H54 (cell line): ENCODE measurements around the gene SPDYE2.
"Not testable (repeated sequence)": the region's sequence is repeated elsewhere in the genome, so short reads cannot be mapped to it uniquely, and the experiment has no call there.

Experiments
- DNase-seq: peaks from one replicate; pipeline ENCODE4 v3.0.0; 2011; ENCODE audit warnings: low spot score, mixed read lengths; ENCODE audit not compliant: insufficient read length
- FAIRE-seq: peaks from 3 replicates; lab custom pipeline; 2011; peaks lifted over from hg19 to GRCh38; lab: Jason Lieb, UNC

Gene SPDYE2

GRCh38 chr7:102532127-102532526 lies 18.9 kb upstream of the SPDYE2 start:
- FAIRE-seq, DNase-seq: not testable (repeated sequence)

DNA sequence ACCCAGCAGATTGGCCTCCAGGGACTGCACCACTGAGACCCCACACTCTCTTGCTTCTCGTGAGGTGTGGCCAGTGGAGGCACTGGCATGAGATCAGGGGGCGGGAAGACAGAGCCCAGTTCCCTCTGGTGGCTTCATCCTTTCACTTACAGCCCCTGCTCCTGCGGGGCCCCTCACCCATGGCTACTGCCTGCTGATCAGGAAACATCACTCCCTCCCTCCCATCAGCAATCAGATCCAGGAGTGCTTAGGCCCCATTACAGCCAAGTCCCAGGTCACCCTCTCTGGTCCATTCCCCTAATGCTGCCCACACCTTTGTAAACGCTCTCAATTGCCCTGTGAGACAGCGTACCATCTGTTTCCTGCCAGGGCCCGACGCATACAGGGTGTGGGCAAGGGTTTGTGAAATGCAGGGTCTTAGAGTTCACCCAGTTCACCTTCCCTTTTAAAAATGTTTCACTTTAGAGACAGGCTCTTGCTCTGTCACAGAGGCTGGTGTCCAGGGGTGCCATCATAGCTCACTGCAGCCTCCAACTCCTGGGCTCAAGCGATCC lies 15.9 kb upstream of the SPDYE2 start:
- not testable (repeated sequence) for FAIRE-seq, DNase-seq

DNA sequence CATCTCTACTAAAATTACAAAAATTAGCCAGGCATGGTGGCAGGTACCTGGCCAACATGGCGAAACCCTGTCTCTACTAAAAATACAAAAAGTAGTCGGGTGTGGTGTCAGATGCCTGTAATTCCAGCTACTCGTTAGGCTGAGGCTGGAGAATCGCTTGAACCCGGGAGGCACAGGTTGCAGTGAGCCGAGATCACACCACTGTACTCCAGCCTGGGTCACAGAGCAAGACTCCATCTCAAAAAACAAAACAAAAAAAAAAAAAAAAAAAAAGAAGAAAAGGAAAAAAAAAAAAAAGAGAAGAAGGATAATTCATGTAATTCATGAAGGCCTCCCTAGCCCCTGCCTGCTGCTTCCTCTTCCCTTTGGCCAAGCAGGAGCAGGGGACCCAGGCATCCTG lies 10.4 kb upstream of the SPDYE2 start:
- not testable (repeated sequence) for FAIRE-seq, DNase-seq

DNA sequence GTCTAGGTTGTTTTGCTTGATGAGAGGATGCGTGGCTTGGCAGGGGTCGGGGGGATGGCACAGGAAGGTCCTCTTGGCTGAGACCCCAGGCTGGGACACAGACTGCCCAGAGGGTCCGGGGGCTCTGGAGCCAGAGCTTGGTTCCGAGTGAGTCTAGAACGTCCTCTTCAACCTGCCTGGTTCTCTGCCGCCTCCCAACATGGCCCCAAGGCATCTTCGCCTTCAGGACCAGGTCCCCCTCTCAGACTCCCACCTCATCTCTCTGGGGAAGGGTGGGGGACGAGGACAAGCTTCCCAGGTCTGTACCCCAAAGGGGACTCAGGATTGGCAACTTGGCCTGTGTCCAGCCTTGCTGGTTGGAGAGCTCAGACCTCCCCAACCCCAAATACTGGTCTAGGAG lies 8.9 kb upstream of the SPDYE2 start:
- not testable (repeated sequence) for DNase-seq, FAIRE-seq

DNA sequence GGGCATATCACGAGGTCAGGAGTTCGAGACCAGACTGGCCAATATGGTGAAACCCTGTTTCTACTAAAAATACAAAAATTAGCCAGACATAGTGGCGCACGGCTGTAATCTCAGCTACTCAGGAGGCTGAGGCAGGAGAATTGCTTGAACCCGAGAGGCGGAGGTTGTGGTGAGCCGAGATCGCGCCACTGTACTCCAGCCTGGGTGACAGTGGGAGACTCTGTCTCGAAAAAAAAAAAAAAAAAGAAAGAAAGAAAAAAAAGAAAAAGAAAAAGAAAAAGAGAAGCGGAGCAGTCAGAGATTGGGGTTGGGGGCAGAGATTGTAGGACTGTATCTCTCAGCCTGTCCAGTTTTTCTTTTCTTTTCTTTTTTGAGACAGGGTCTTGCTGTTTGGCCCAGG lies 8.3 kb upstream of the SPDYE2 start:
- not testable (repeated sequence) for DNase-seq, FAIRE-seq

- DNase-seq, FAIRE-seq: not testable (repeated sequence)
Observed at GRCh38 chr7:102543596-102543995, 7.4 kb upstream of the SPDYE2 start, which contains the start of gene UPK3BL2. TSS of gene UPK3BL2 (minus strand) at chr7:102543696. CDS start at chr7:102543636, 60 bp downstream.

GRCh38 chr7:102544372-102544771 lies 6.7 kb upstream of the SPDYE2 start:
- not testable (repeated sequence) for FAIRE-seq, DNase-seq

DNA sequence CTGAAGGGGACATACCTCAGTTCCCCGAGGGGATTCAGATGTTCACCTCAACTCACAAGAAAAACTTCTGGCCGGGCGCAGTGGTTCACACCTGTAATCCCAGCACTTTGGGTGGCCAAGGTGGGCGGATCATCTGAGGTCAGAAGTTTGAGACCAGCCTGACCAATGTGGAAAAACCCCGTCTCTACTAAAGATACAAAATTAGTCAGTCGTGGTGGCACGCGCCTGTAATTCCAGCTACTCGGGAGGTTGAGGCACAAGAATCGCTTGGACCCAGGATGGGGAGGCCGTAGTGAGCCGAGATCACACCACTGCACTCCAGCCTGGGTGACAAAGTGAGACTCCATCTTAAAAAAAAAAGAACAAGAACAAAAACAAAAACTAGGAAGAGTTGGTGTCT lies 5.7 kb upstream of the SPDYE2 start:
- FAIRE-seq, DNase-seq: not testable (repeated sequence)

DNA sequence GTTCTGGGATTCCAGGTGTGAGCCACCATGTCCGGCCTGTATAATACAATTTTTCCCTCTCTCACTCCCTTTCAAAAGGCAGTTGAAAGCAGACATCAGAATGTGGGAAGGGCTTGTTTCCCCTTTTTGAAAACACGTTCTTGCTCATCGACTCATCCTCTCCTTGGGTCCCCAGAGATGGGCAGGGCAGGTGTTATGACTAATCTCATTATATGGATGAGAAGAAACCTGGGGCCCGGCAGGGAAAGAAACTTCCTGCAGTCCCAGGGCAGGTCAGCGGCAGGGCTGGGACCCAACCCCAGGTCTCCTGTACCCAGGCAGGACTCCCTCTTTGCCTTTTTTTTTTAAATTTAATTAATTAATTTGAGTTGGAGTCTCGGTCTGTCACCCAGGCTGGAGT lies 4.7 kb upstream of the SPDYE2 start:
- not testable (repeated sequence) for DNase-seq, FAIRE-seq

DNA sequence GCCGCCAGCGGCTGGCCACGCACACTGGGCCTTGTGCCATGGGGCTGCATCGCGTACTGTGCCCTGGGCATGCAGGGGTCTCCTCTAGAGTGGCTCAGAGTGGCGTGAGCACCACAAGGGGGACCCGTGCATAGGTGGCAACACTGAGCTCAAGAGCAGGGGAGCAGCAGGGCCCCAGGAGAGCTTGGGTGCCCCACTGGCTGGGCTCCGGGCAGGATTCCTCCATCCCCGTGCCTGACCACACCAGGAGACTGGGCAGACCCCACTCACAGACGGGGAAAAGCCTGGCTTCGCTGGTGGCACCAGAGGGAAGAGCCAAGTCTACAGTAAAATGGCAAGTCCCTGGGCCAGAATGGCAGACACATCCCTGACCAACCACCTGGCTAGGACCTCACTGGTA lies 17.6 kb downstream of the SPDYE2 start:
- DNase-seq, FAIRE-seq: not testable (repeated sequence)

DNA sequence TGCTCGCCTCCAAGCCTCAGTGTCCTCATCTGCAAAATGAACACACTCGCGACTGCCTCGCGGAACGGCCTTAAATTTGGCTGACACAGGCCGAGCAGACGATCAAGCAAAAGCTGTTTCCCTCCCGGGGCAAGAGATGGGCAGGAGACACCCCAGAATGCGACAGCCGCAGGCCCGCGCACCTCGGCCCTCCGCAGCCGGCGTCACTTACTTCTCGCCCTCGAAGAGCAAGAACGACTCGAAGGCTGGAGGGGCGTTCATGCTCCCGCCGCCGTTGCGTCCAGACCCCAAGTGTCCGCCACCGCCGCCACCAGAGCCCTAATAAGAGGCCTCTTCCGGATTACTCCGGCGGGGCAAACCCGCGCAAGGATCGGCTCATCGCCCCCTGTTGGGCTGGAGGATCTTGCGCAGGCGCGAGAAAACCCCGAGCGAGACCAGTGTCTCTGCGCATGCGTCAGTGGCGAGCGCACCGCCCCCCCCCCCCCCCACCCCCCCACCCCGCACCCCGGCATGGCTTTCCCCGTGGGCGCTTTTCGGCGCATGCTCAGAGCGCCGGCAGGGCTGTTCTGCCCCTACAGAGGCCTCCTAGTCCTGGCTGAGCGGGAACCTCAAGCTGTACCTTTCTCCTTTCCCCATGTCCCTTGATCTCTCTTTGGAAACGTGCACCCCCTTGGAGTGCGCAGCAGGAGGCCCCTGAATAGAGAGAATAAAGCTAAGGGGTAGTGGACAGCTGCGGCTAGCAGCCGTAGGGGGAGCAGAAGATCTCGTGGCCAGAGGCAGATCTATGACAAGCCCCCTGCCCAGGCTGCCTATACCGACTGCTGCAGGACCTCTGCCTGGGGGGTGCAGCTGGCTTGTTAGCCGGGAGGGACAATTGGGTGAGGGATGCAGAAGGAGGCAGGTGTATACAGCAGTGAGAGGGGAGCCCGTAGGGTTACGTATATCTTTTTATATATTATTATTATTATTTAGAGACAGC lies 21.5 kb downstream of the SPDYE2 start, which contains the start of gene POLR2J3:
Gene POLR2J3, minus strand, starts transcription at position 323 of the 979 bp plus-strand sequence. Its CDS starts 62 bp downstream, at position 261.
- FAIRE-seq, result peak; percentile 60
- not testable (repeated sequence) for DNase-seq

GRCh38 chr7:102574607-102575006 lies 23.6 kb downstream of the SPDYE2 start:
- DNase-seq, FAIRE-seq: not testable (repeated sequence)

DNA sequence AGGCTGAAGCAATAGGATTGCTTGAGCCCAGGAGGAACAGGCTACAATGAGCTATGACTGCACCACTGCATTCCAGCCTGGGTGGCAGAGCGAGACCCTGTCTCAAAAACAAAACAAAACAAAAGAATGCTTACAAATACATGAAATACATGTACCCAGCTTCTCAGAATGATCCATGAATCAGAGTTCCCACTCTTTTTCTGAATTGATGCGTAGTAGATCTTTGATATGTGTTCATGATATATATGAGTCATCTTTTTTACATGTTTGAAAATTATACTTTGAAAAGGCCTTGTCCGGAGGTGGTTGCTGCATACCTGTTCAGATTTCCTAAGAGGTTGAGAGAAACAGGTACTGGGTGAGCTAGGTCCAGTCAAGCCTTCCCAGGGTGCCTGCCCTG lies 25.3 kb downstream of the SPDYE2 start:
- DNase-seq, FAIRE-seq: not testable (repeated sequence)

DNA sequence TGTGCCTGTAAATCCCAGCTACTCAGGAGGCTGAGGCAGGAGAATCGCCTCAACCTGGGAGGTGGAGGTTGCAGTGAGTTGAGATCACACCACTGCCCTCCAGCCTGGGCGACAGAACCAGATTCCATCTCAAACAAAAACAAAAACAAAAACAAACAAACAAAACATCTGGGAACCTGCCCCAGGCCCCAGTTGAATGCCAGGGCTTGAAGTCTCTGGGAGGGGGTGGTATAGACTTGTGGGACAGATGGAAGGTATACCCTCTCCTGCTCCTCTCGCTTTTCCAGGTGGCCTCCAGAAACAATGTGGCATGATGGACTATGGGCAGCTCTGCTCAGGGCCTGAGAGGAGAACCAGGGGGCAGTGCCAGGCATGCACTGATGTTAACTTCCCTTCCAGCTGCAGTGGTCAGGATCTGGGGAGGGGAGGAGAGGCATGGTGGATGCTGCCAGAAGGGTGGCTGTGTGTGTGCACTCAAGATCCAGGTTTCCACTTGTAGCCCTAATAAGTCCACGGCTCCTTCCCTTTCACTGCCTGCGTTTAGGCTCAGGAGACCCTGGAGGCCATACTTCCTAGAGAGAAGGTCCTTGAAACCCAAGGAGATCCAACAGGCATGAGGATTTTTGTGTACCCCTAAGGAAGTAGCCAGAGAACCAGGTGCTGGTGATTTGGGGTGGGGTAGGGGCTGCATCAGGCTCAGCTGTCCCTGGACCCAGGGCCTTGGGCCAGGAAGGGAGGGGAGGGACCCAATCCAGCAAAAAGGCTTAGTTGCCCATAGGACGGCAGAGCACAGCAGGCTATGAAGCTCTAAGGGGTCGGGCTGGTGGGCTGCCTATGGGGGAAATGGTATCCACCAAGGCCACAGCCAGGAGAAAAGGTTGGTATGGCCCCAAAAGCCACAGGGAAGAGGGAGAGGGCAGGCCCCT lies 26.6 kb downstream of the SPDYE2 start:
- not testable (repeated sequence) for DNase-seq, FAIRE-seq

DNA sequence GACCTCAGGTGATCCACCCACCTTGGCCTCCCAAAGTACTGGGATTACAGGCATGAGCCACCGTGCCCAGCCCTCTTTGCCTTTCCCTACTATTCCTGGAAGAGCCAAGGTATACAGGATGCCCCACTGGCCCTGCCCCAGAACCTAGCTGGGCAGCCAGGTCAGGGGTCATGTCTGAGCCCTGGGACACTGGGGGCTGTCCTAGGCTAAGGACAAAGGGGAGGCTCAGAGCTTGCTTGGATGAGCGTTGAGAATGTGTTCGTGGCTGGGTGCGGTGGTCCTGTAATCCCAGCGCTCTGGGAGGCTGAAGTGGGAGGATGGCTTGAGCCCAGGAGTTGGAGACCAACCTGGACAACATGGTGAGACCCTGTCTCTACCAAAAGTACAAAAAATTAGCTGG lies 27.5 kb downstream of the SPDYE2 start:
- not testable (repeated sequence) for FAIRE-seq, DNase-seq

DNA sequence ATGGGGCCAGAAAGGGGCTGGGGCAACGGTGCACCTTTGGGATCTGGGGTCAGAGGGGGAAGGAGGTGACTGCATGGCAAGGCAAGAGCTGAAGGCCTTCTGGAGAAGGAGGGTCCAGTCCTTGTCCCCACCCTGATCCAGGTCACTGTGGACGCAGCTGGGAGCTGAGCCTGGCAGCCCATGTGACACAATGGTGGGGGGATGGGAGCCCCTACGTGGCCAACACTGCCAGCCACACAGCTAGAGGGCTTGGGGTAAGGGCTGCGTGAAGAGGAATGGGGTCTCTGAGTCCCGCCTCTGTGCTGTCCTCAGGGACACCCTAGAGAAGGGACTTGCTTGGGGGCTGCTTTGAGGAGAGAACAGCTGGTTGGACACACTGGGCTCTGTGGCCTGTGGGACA lies 30.7 kb downstream of the SPDYE2 start:
- not testable (repeated sequence) for FAIRE-seq, DNase-seq

GRCh38 chr7:102583495-102583894 lies 32.5 kb downstream of the SPDYE2 start:
- FAIRE-seq, DNase-seq: not testable (repeated sequence)

- FAIRE-seq, result peak; percentile 99
- not testable (repeated sequence) for DNase-seq
Observed at GRCh38 chr7:102589857-102590256, 38.8 kb downstream of the SPDYE2 start.

GRCh38 chr7:102592477-102593019 lies 41.5 kb downstream of the SPDYE2 start:
- not testable (repeated sequence) for FAIRE-seq, DNase-seq
